SK-N-SH (cell line): ENCODE measurements around the gene CYBC1. TPM values are rescaled to one million over a fixed set of nuclear protein-coding genes. Genes with fewer than 3 reads are reported as not detected.

Source experiments
- CTCF ChIA-PET: fragments of 300-600, 350-600 bp; formaldehyde crosslinking; extraction: SDS; loops from one replicate; lab custom pipeline; 2021; lab: Yijun Ruan, JAX
- POLR2A ChIA-PET: fragments of 350-600 bp; sonication (Branson Sonifier 250); formaldehyde crosslinking; extraction: SDS; loops from one replicate; lab custom pipeline; 2020; ENCODE audit warnings: antibody characterized with exemption, inconsistent platforms; lab: Yijun Ruan, JAX
- DNase-seq: peaks from one replicate; pipeline ENCODE4 v3.0.0; 2012
- H2AFZ ChIP-seq: fragments of 200-600 bp; sonication (generic); 2 replicates; pipeline ENCODE4 v1.8.1; 2016; ENCODE audit warnings: antibody characterized with exemption, mild to moderate bottlenecking, low read depth
- H3F3A ChIP-seq: fragments of 200-600 bp; sonication (generic); replicated peaks from 2 replicates; pipeline ENCODE3; 2016; ENCODE audit warnings: antibody characterized with exemption, mild to moderate bottlenecking; ENCODE audit not compliant: insufficient read depth
- H3K27ac ChIP-seq, 2 experiments: fragments of 200-500 bp in 1 of 2; fragments of 200-600 bp in 1 of 2; sonication (Bioruptor generic) in 1 of 2; sonication (generic), shearing (Covaris generic) in 1 of 2; 2 replicates each; pipeline versions ENCODE4 v1.5.1 to v1.6.1; 2014 to 2016; ENCODE audit warnings: low read depth in 2 of 2, inconsistent platforms in 1 of 2, low read length in 1 of 2, mild to moderate bottlenecking in 1 of 2, mixed read lengths in 1 of 2
- H3K27me3 ChIP-seq: fragments of 200-600 bp; sonication (generic), shearing (Covaris generic); 2 replicates; pipeline ENCODE4 v1.6.1; 2016; ENCODE audit warnings: mixed run types; ENCODE audit not compliant: insufficient read depth
- H3K36me3 ChIP-seq, 2 experiments: fragments of 200-500 bp in 1 of 2; fragments of 200-600 bp in 1 of 2; sonication (Bioruptor generic) in 1 of 2; sonication (generic) in 1 of 2; replicated peaks in 1 of 2; 2 replicates each; pipeline versions ENCODE3 to v1.5.1; 2014 to 2016; ENCODE audit warnings: low read length in 1 of 2, mild to moderate bottlenecking in 1 of 2; ENCODE audit not compliant: insufficient read depth in 2 of 2, control insufficient read depth in 1 of 2
- H3K4me1 ChIP-seq, 2 experiments: fragments of 200-500 bp in 1 of 2; fragments of 200-600 bp in 1 of 2; sonication (Bioruptor generic) in 1 of 2; sonication (generic), shearing (Covaris generic) in 1 of 2; 2 replicates each; pipeline versions ENCODE4 v1.5.1 to v1.6.1; 2014 to 2016; ENCODE audit warnings: low read depth in 1 of 2, low read length in 1 of 2, mixed run types in 1 of 2; ENCODE audit not compliant: insufficient read depth in 2 of 2, control insufficient read depth in 1 of 2
- H3K4me2 ChIP-seq: fragments of 200-600 bp; sonication (generic), shearing (Covaris generic); 2 replicates; pipeline ENCODE4 v1.6.1; 2017; ENCODE audit warnings: mixed run types
- H3K4me3 ChIP-seq, 2 experiments: fragments of 200-500 bp in 1 of 2; fragments of 200-600 bp in 1 of 2; sonication (Bioruptor generic) in 1 of 2; sonication (generic), shearing (Covaris generic) in 1 of 2; 2 replicates each; pipeline versions ENCODE4 v1.5.1 to v1.8.1; 2014 to 2016; ENCODE audit warnings: low read depth in 2 of 2, inconsistent platforms in 1 of 2, low read length in 1 of 2, mild to moderate bottlenecking in 1 of 2, mixed read lengths in 1 of 2, moderate library complexity in 1 of 2
- H3K79me2 ChIP-seq: fragments of 200-600 bp; sonication (generic); 2 replicates; pipeline ENCODE4 v1.8.1; 2017; ENCODE audit warnings: mild to moderate bottlenecking; ENCODE audit not compliant: insufficient read depth
- H3K9ac ChIP-seq: fragments of 200-600 bp; sonication (generic); 2 replicates; pipeline ENCODE4 v1.6.1; 2017; ENCODE audit warnings: mixed run types
- H3K9me2 ChIP-seq: fragments of 200-600 bp; sonication (generic); 2 replicates; pipeline ENCODE4 v1.6.1; 2017; ENCODE audit warnings: mixed run types
- H3K9me3 ChIP-seq: fragments of 200-600 bp; sonication (generic); 2 replicates; pipeline ENCODE4 v1.6.1; 2017; ENCODE audit warnings: mixed run types, mild to moderate bottlenecking, moderate library complexity
- H4K20me1 ChIP-seq: fragments of 200-600 bp; sonication (generic); 2 replicates; pipeline ENCODE4 v1.6.1; 2017; ENCODE audit warnings: mild to moderate bottlenecking, mixed run types; ENCODE audit not compliant: insufficient read depth
- CHD2 ChIP-seq: fragments of 150-350 bp; IDR thresholded peaks from 2 replicates; pipeline ENCODE4 v1.6.1; 2018; ENCODE audit warnings: low read length; ENCODE audit not compliant: partially characterized antibody
- ELF1 ChIP-seq: IDR thresholded peaks from 2 replicates; pipeline ENCODE4 v1.4.0; 2012
- EP300 ChIP-seq, 2 experiments: IDR thresholded peaks; 2 replicates each; pipeline versions ENCODE4 v1.4.0 to v1.6.1; 2012; ENCODE audit warnings: borderline replicate concordance in 1 of 2, low read depth in 1 of 2, low read length in 1 of 2
- EZH2phosphoT487 ChIP-seq: fragments of 200-600 bp; sonication (generic); IDR thresholded peaks from 2 replicates; pipeline ENCODE4 v1.6.1; 2017; ENCODE audit warnings: low read depth, mixed run types, mild to moderate bottlenecking, antibody characterized with exemption, moderate library complexity, borderline replicate concordance
- FOSL2 ChIP-seq: IDR thresholded peaks from 2 replicates; pipeline ENCODE4 v1.4.0; 2012; ENCODE audit warnings: low read depth, mild to moderate bottlenecking, moderate library complexity, borderline replicate concordance
- FOXJ3 ChIP-seq: sonication (generic); formaldehyde crosslinking; IDR thresholded peaks from 2 replicates; pipeline ENCODE4 v1.5.1; 2020; ENCODE audit warnings: mild to moderate bottlenecking, missing genetic modification reagents
- FOXM1 ChIP-seq: IDR thresholded peaks from 2 replicates; pipeline ENCODE4 v1.4.0; 2012; ENCODE audit warnings: low read depth, mild to moderate bottlenecking
- GATA2 ChIP-seq: sonication (generic); formaldehyde crosslinking; IDR thresholded peaks from 2 replicates; pipeline ENCODE4 v1.5.0; 2020; ENCODE audit warnings: mild to moderate bottlenecking, missing genetic modification reagents
- JUND ChIP-seq: IDR thresholded peaks from 2 replicates; pipeline ENCODE4 v1.4.0; 2012
- NRF1 ChIP-seq: IDR thresholded peaks from 2 replicates; pipeline ENCODE4 v1.6.1; 2012; ENCODE audit warnings: low read depth, mild to moderate bottlenecking, low read length
- POLR2AphosphoS5 ChIP-seq: IDR thresholded peaks from 2 replicates; pipeline ENCODE4 v1.6.1; 2012; ENCODE audit warnings: low read depth, low read length
- SMC3 ChIP-seq: IDR thresholded peaks from 2 replicates; pipeline ENCODE4 v1.6.1; 2012; ENCODE audit warnings: low read depth, low read length, improper control_type of control experiment
- TCF12 ChIP-seq: IDR thresholded peaks from 2 replicates; pipeline ENCODE4 v1.4.0; 2012
- TEAD4 ChIP-seq: IDR thresholded peaks from 2 replicates; pipeline ENCODE4 v1.4.0; 2012; ENCODE audit warnings: mild to moderate bottlenecking, borderline replicate concordance; ENCODE audit not compliant: insufficient read depth
- YY1 ChIP-seq: IDR thresholded peaks from 2 replicates; pipeline ENCODE4 v1.4.0; 2012; ENCODE audit warnings: low read depth, mild to moderate bottlenecking
- WGBS: methylation state at CpG from one replicate; pipeline ENCODE4 v1.1.6; 2017; ENCODE audit warnings: low lambda C conversion rate; 5-methylcytosine and 5-hydroxymethylcytosine counted together
- polyA plus RNA-seq, 3 experiments: library from polyadenylated mRNA; depleted of rRNA; stranded (reverse); fragments of >200 nt; gene quantifications; 2 replicates each; pipeline ENCODE4 v1.2.3, GENCODE V29; 2012
- TF ChIP-seq, protein P1 (sequence below): fragments of 150-350 bp; IDR thresholded peaks from 2 replicates; pipeline ENCODE4 v1.6.1; 2017; ENCODE audit warnings: antibody characterized with exemption, low read length, low read depth, borderline replicate concordance
- TF ChIP-seq, protein P2 (sequence below): IDR thresholded peaks from 2 replicates; pipeline ENCODE4 v1.4.0; 2012; ENCODE audit warnings: low read depth, borderline replicate concordance
- TF ChIP-seq, protein P3 (sequence below): IDR thresholded peaks from 2 replicates; pipeline ENCODE4; 2012
- TF ChIP-seq, protein P4 (sequence below): IDR thresholded peaks from 2 replicates; pipeline ENCODE4 v1.4.0; 2012; ENCODE audit warnings: low read depth
- TF ChIP-seq, protein P5 (sequence below): fragments of 150-350 bp; IDR thresholded peaks from 2 replicates; pipeline ENCODE4 v1.6.1; 2016; ENCODE audit warnings: mild to moderate bottlenecking, low read depth, low read length

Gene CYBC1
- polyA plus RNA-seq, 1 of the 3 experiments (the other 2 are of a cell fraction): 165 TPM

DNA sequence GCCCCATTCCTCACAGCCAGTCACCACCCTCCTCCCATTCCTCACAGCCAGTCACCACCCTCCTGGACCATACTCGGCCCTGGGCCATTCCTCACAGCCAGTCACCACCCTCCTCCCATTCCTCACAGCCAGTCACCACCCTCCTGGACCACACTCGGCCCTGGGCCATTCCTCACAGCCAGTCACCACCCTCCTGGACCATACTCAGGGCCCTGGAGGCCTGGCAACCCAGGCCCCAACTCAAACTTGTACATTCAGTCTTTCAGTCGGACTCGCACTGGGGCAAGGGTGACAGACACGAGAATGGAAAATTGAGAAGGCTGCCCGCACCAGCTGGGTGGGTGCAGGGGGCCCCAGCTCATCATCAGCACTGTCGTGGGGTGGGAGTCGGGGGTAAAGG is 38.6 kb upstream of the CYBC1 start:
- 80% methylated on average over 8 of the region's 8 CpGs for WGBS
- Histone ChIP-seq H3K4me1 (peaks cover 5 to 8% of the 10 kb centered on the region in 2 experiments; a peak in 2 of 4 replicates), H3K9me2 (no peaks in the 10 kb centered on the region), H3K79me2 (no peaks in the 10 kb centered on the region), H3K9me3 (no peaks in the 10 kb centered on the region), H3K27ac (no peak overlapping the region), H4K20me1 (no peaks in the 10 kb centered on the region), H3K4me2 (no peak overlapping the region), H3F3A (peaks cover 39% of the 10 kb centered on the region), H3K9ac (no peak overlapping the region), H3K36me3 (peaks cover 28 to 33% of the 10 kb centered on the region in 2 experiments), H3K27me3 (no peaks in the 10 kb centered on the region), H2AFZ (no peak overlapping the region), H3K4me3 (no peak overlapping the region)
- TF ChIP-seq NRF1 (no peak), JUND (no peak), EP300 (IDR thresholded peaks at IDR 0.05; ENCODE audit: borderline replicate concordance in 1 of 2, low read depth in 1 of 2, low read length in 1 of 2) (no peak), TCF12 (no peak), CHD2 (no peak), FOSL2 (no peak), ELF1 (no peak), FOXM1 (no peak), GATA2 (no peak)
- TF ChIP-seq, protein P1, sequence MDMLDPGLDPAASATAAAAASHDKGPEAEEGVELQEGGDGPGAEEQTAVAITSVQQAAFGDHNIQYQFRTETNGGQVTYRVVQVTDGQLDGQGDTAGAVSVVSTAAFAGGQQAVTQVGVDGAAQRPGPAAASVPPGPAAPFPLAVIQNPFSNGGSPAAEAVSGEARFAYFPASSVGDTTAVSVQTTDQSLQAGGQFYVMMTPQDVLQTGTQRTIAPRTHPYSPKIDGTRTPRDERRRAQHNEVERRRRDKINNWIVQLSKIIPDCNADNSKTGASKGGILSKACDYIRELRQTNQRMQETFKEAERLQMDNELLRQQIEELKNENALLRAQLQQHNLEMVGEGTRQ: no peak
- TF ChIP-seq, protein P2, sequence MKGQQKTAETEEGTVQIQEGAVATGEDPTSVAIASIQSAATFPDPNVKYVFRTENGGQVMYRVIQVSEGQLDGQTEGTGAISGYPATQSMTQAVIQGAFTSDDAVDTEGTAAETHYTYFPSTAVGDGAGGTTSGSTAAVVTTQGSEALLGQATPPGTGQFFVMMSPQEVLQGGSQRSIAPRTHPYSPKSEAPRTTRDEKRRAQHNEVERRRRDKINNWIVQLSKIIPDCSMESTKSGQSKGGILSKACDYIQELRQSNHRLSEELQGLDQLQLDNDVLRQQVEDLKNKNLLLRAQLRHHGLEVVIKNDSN: no peak
- ChIA-PET CTCF (interaction anchor here (0.8 to 1.6 kb wide), 8 partner anchors 12 to 61 kb away, joined by 3 to 4 read pairs (median 3); partner anchors contain the start of gene FOXK2), POLR2A (interaction anchor here (0.6 to 1.7 kb wide), 2 partner anchors 27 to 271 kb away, joined by 4 read pairs; no protein-coding TSS in a partner anchor)
- DNase-seq: no peak

DNA sequence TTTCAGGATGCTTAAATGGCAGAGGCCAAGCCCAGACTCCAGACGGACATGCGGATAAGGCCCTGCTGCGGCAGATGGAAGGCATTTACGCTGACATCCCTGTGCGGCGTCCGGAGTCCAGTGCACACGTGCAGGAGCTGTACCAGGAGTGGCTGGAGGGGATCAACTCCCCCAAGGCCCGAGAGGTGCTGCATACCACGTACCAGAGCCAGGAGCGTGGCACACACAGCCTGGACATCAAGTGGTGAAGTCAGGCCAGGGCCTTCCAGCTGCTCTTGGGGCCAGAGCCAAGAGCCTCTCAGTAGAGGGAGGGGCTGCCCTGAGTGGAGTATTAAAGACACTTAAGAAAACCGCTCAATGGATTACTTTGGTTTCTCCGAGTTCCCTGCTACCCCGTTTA is 37.4 kb upstream of the CYBC1 start:
- Histone ChIP-seq H3K9me2 (no peaks in the 10 kb centered on the region), H3K27me3 (no peaks in the 10 kb centered on the region), H3K4me1 (peaks cover under 1 to 2% of the 10 kb centered on the region in 2 experiments; a peak in 2 of 4 replicates), H3K36me3 (peaks cover 37 to 43% of the 10 kb centered on the region in 2 experiments), H3K27ac (no peak overlapping the region), H3K9me3 (no peaks in the 10 kb centered on the region), H4K20me1 (no peaks in the 10 kb centered on the region), H3F3A (peaks cover 27% of the 10 kb centered on the region), H3K79me2 (no peaks in the 10 kb centered on the region), H3K4me2 (no peak overlapping the region), H3K4me3 (no peak overlapping the region), H2AFZ (no peak overlapping the region), H3K9ac (no peak overlapping the region)
- CTCF ChIA-PET: interaction anchor here (1.3 kb wide), 1 partner anchor 16 kb away, joined by 5 read pairs; no protein-coding TSS in a partner anchor
- no peak for DNase-seq
- POLR2A ChIA-PET: interaction anchor here (1.7 kb wide), 1 partner anchor 26 kb away, joined by 4 read pairs; no protein-coding TSS in a partner anchor
- 93% methylated on average over 14 of the region's 14 CpGs for WGBS
- TF ChIP-seq EZH2phosphoT487 (no peak), YY1 (no peak), TEAD4 (no peak), SMC3 (no peak), NRF1 (no peak), POLR2AphosphoS5 (no peak), FOXJ3 (CRISPR knock-in tag) (no peak)
- TF ChIP-seq, protein P3, sequence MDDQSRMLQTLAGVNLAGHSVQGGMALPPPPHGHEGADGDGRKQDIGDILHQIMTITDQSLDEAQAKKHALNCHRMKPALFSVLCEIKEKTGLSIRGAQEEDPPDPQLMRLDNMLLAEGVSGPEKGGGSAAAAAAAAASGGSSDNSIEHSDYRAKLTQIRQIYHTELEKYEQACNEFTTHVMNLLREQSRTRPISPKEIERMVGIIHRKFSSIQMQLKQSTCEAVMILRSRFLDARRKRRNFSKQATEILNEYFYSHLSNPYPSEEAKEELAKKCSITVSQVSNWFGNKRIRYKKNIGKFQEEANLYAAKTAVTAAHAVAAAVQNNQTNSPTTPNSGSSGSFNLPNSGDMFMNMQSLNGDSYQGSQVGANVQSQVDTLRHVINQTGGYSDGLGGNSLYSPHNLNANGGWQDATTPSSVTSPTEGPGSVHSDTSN: no peak
- TF ChIP-seq, protein P4, sequence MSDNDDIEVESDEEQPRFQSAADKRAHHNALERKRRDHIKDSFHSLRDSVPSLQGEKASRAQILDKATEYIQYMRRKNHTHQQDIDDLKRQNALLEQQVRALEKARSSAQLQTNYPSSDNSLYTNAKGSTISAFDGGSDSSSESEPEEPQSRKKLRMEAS: no peak
- TF ChIP-seq, protein P5, sequence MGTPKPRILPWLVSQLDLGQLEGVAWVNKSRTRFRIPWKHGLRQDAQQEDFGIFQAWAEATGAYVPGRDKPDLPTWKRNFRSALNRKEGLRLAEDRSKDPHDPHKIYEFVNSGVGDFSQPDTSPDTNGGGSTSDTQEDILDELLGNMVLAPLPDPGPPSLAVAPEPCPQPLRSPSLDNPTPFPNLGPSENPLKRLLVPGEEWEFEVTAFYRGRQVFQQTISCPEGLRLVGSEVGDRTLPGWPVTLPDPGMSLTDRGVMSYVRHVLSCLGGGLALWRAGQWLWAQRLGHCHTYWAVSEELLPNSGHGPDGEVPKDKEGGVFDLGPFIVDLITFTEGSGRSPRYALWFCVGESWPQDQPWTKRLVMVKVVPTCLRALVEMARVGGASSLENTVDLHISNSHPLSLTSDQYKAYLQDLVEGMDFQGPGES: no peak
